Endothelial cell of umbilical vein (primary cell): Measurements from ENCODE around the gene EHMT1.

Experiments used
- CTCF ChIP-seq, 2 donors: IDR thresholded peaks; 1 replicate in 1 of 2; 2 replicates in 1 of 2; pipeline ENCODE4 v1.5.1; 2011; ENCODE audit warnings: low read length in 2 of 2, mild to moderate bottlenecking in 2 of 2, moderate library complexity in 2 of 2, control low read depth in 1 of 2, inconsistent platforms in 1 of 2, low read depth in 1 of 2; ENCODE audit not compliant: insufficient read depth in 1 of 2; ENCODE audit errors: extremely low read depth in 1 of 2
- EZH2 ChIP-seq: IDR thresholded peaks from 2 replicates; pipeline ENCODE4 v1.6.1; 2012; ENCODE audit warnings: borderline replicate concordance, low read depth, mild to moderate bottlenecking, moderate library complexity, low read length, inconsistent platforms; ENCODE audit not compliant: severe bottlenecking
- GATA2 ChIP-seq: IDR thresholded peaks from 2 replicates; pipeline ENCODE4 v1.7.0; 2011; ENCODE audit warnings: low read depth, mild to moderate bottlenecking, moderate library complexity, mixed read lengths, low read length; ENCODE audit not compliant: insufficient read length, insufficient read depth
- JUN ChIP-seq: IDR thresholded peaks from 2 replicates; pipeline ENCODE4 v1.6.1; 2011; ENCODE audit warnings: borderline replicate concordance, low read depth; ENCODE audit not compliant: insufficient read length, insufficient read depth
- MAX ChIP-seq: IDR thresholded peaks from 2 replicates; pipeline ENCODE4 v1.6.1; 2011; ENCODE audit not compliant: insufficient read depth, insufficient read length
- MYC ChIP-seq: IDR thresholded peaks from one replicate; pipeline ENCODE4 v1.6.1; 2011; ENCODE audit warnings: mild to moderate bottlenecking, low read depth, low read length
- POLR2A ChIP-seq: IDR thresholded peaks from 2 replicates; pipeline ENCODE4 v1.6.1; 2012; ENCODE audit warnings: low read depth, mild to moderate bottlenecking, control low read depth, low read length
- POLR2AphosphoS5 ChIP-seq: IDR thresholded peaks from 2 replicates; pipeline ENCODE4 v1.6.1; 2012; ENCODE audit warnings: low read depth, mild to moderate bottlenecking, control low read depth, low read length, moderate library complexity; ENCODE audit not compliant: insufficient read depth

- no peak for TF ChIP-seq POLR2AphosphoS5
- TF ChIP-seq POLR2A: no peak
- no peak for TF ChIP-seq CTCF (IDR thresholded peaks at IDR 0.05; ENCODE audit: extremely low read depth in 1 of 2, insufficient read depth in 1 of 2, low read depth in 1 of 2, low read length in 2 of 2)
- TF ChIP-seq JUN: no peak
- no peak for TF ChIP-seq MAX
- no peak for TF ChIP-seq EZH2
- TF ChIP-seq MYC: no peak
- TF ChIP-seq GATA2: no peak
Observed at GRCh38 chr9:137610944-137611343, 7.9 kb upstream of the EHMT1 start.
